KMS-11 (cell line): ENCODE measurements around the gene ARMC3.
"Not testable (repeated sequence)": the region's sequence is repeated elsewhere in the genome, so short reads cannot be mapped to it uniquely, and the experiment has no call there.

Source experiments
- H2AFZ ChIP-seq: fragments of 200-600 bp; sonication (generic); 2 replicates; pipeline ENCODE4 v1.6.1; 2016; ENCODE audit warnings: antibody characterized with exemption, mixed run types, low read depth
- H3K27ac ChIP-seq: fragments of 200-600 bp; sonication (generic); 2 replicates; pipeline ENCODE4 v1.6.1; 2016; ENCODE audit warnings: mild to moderate bottlenecking, mixed run types
- H3K27me3 ChIP-seq: fragments of 200-600 bp; sonication (generic); 2 replicates; pipeline ENCODE4 v1.6.1; 2017; ENCODE audit warnings: mild to moderate bottlenecking, low read depth, mixed run types, moderate library complexity; ENCODE audit not compliant: insufficient read depth
- H3K36me3 ChIP-seq: fragments of 200-600 bp; sonication (generic); 2 replicates; pipeline ENCODE4 v1.6.1; 2017; ENCODE audit warnings: mild to moderate bottlenecking, mixed run types; ENCODE audit not compliant: insufficient read depth
- H3K4me1 ChIP-seq: fragments of 200-600 bp; sonication (generic); 2 replicates; pipeline ENCODE4 v1.6.1; 2016; ENCODE audit warnings: mild to moderate bottlenecking, low read depth, mixed run types; ENCODE audit not compliant: poor library complexity, severe bottlenecking
- H3K4me2 ChIP-seq: fragments of 200-600 bp; sonication (generic); 2 replicates; pipeline ENCODE4 v1.7.0; 2016; ENCODE audit warnings: mild to moderate bottlenecking, mixed run types
- H3K4me3 ChIP-seq: fragments of 200-600 bp; sonication (generic); IDR thresholded peaks from 2 replicates; pipeline ENCODE4 v1.6.1; 2017; ENCODE audit warnings: low read depth, low read length, mixed read lengths; ENCODE audit not compliant: insufficient read depth
- H3K79me2 ChIP-seq: fragments of 200-600 bp; sonication (generic); 2 replicates; pipeline ENCODE4 v1.6.1; 2016; ENCODE audit warnings: low read depth, mixed run types; ENCODE audit not compliant: insufficient read depth
- H3K9ac ChIP-seq: fragments of 200-600 bp; sonication (generic); 2 replicates; pipeline ENCODE4 v1.6.1; 2016; ENCODE audit warnings: mild to moderate bottlenecking, mixed run types
- H4K20me1 ChIP-seq: fragments of 200-600 bp; sonication (generic); 2 replicates; pipeline ENCODE4 v1.6.1; 2016; ENCODE audit warnings: mild to moderate bottlenecking, mixed run types; ENCODE audit not compliant: insufficient read depth
- TF ChIP-seq, protein P1 (sequence below): fragments of 200-600 bp; sonication (generic); conservative IDR thresholded peaks from 2 replicates; pipeline ENCODE4 v1.6.1; 2017; ENCODE audit warnings: low read depth, mild to moderate bottlenecking, antibody characterized with exemption, low read length, moderate library complexity, mixed read lengths

ARMC3 gene

DNA sequence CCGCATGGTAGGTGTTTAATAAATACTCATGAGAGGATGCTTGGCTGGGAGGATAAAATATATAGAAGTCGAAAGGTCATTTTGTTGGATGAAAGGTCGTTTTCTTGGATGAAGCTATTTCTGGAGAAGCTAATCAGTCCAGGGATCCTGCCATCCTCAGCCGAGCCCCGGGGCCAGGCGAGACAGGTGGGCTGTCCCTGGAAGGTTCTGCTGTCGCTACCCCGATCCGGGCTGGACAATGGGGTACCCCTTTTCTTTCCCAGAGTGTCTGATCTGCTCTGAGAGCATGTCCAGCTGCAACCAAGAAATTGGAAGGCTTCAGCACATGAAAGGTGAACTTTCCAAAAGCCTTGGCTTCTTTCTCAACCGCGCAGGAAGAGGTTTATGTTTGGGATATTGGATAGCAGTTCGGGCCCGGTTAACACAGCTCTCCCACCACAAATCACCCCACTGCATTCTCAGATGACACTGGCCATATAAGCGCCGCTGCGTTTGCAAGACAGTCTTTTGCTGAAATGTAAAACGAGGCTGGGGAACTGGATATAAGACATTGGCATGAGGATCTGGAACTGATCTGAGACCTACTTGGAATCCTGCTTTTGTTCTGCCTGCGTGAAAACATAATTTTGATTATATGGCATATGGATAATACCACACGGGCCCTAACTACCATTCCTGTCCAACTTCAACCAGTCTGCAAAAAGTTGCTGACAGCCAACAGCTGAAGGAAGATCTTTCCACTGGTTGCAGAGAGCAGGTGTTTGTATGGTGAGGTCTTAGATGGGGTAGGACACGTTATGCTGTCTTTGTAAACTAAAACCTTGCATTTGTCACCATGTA is 136.3 kb downstream of the ARMC3 start:
- no peaks in the 10 kb centered on the region for H4K20me1 ChIP-seq
- H3K27ac ChIP-seq: no peak overlapping the region
- no peak overlapping the region for H3K4me2 ChIP-seq
- H3K4me1 ChIP-seq: no peaks in the 10 kb centered on the region
- no peaks in the 10 kb centered on the region for H3K27me3 ChIP-seq
- TF ChIP-seq, protein P1, sequence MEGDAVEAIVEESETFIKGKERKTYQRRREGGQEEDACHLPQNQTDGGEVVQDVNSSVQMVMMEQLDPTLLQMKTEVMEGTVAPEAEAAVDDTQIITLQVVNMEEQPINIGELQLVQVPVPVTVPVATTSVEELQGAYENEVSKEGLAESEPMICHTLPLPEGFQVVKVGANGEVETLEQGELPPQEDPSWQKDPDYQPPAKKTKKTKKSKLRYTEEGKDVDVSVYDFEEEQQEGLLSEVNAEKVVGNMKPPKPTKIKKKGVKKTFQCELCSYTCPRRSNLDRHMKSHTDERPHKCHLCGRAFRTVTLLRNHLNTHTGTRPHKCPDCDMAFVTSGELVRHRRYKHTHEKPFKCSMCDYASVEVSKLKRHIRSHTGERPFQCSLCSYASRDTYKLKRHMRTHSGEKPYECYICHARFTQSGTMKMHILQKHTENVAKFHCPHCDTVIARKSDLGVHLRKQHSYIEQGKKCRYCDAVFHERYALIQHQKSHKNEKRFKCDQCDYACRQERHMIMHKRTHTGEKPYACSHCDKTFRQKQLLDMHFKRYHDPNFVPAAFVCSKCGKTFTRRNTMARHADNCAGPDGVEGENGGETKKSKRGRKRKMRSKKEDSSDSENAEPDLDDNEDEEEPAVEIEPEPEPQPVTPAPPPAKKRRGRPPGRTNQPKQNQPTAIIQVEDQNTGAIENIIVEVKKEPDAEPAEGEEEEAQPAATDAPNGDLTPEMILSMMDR: no peak
- no peak overlapping the region for H2AFZ ChIP-seq
- H3K79me2 ChIP-seq: no peaks in the 10 kb centered on the region
- no peak overlapping the region for H3K9ac ChIP-seq
- H3K36me3 ChIP-seq: no peaks in the 10 kb centered on the region
- no peak overlapping the region for H3K4me3 ChIP-seq

DNA sequence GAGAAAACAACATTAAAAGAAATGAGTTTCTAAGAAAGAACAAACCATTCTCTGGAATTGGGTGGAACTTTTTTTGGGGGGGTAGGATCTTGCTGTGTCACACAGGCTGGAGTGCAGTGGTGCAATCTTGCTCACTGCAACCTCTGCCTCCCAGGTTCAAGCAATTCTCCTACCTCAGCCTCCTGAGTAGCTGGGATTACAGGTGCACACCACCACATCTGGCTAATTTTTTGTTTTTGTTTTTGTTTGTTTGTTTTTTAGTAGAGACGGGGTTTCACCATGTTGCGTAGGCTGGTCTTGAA is 136.9 kb downstream of the ARMC3 start:
- H3K27me3 ChIP-seq, H3K36me3 ChIP-seq, H4K20me1 ChIP-seq, H2AFZ ChIP-seq, H3K79me2 ChIP-seq, H3K27ac ChIP-seq, H3K4me1 ChIP-seq, H3K9ac ChIP-seq, H3K4me2 ChIP-seq, H3K4me3 ChIP-seq: not testable (repeated sequence)

GRCh38 chr10:23065181-23065948 is 137.5 kb downstream of the ARMC3 start:
- Histone ChIP-seq H2AFZ (no peak overlapping the region), H3K9ac (no peak overlapping the region), H3K27ac (no peak overlapping the region), H3K4me2 (no peak overlapping the region), H4K20me1 (no peaks in the 10 kb centered on the region), H3K36me3 (no peaks in the 10 kb centered on the region), H3K79me2 (no peaks in the 10 kb centered on the region), H3K27me3 (no peaks in the 10 kb centered on the region), H3K4me3 (no peak overlapping the region), H3K4me1 (no peaks in the 10 kb centered on the region)
- TF ChIP-seq, protein P1: no peak

- H2AFZ ChIP-seq: no peak overlapping the region
- H3K9ac ChIP-seq: no peak overlapping the region
- H3K4me3 ChIP-seq: no peak overlapping the region
- no peaks in the 10 kb centered on the region for H3K79me2 ChIP-seq
- TF ChIP-seq, protein P1: no peak
- no peaks in the 10 kb centered on the region for H3K4me1 ChIP-seq
- no peaks in the 10 kb centered on the region for H3K36me3 ChIP-seq
- H3K27ac ChIP-seq: no peak overlapping the region
- H3K4me2 ChIP-seq: no peak overlapping the region
- no peaks in the 10 kb centered on the region for H3K27me3 ChIP-seq
- no peaks in the 10 kb centered on the region for H4K20me1 ChIP-seq
Observed at GRCh38 chr10:23067337-23067736, 139.5 kb downstream of the ARMC3 start.
